NCI-H1694 (cell line): ENCODE data around the gene MAPRE2.
"Not testable (repeated sequence)": the region's sequence is repeated elsewhere in the genome, so short reads cannot be mapped to it uniquely, and the experiment has no call there.

Experiments
- DNase-seq: peaks from one replicate; lab custom pipeline; 2025; lab: John Stamatoyannopoulos, UW

MAPRE2 gene

GRCh38 chr18:35122586-35123224 is 81.5 kb downstream of the MAPRE2 start:
- no peak for DNase-seq

- no peak for DNase-seq
These were observed 82.6 kb downstream of the MAPRE2 start for GRCh38 chr18:35123811-35124210.

- no peak for DNase-seq
These were observed 86.0 kb downstream of the MAPRE2 start for GRCh38 chr18:35127201-35127600.

GRCh38 chr18:35128675-35129074 is 87.5 kb downstream of the MAPRE2 start:
- DNase-seq = no peak

GRCh38 chr18:35130236-35130635 is 89.0 kb downstream of the MAPRE2 start:
- no peak for DNase-seq

- no peak for DNase-seq
These were observed 90.3 kb downstream of the MAPRE2 start for GRCh38 chr18:35131387-35132020.

GRCh38 chr18:35132021-35132902 is 91.0 kb downstream of the MAPRE2 start:
- no peak for DNase-seq

- no peak for DNase-seq
These were observed 93.0 kb downstream of the MAPRE2 start for GRCh38 chr18:35134190-35134730.

GRCh38 chr18:35134791-35135531 is 93.7 kb downstream of the MAPRE2 start:
- DNase-seq = no peak

GRCh38 chr18:35136248-35136647 is 95.0 kb downstream of the MAPRE2 start:
- no peak for DNase-seq

- no peak for DNase-seq
These were observed 95.7 kb downstream of the MAPRE2 start for GRCh38 chr18:35136885-35137284.

GRCh38 chr18:35137632-35138031 is 96.4 kb downstream of the MAPRE2 start:
- DNase-seq = no peak

- DNase-seq = no peak
These were observed 97.6 kb downstream of the MAPRE2 start for GRCh38 chr18:35138773-35139172.

GRCh38 chr18:35139517-35139916 is 98.3 kb downstream of the MAPRE2 start:
- no peak for DNase-seq

- DNase-seq = no peak
These were observed 99.9 kb downstream of the MAPRE2 start for GRCh38 chr18:35141077-35141476.

- no peak for DNase-seq
These were observed 100.5 kb downstream of the MAPRE2 start for GRCh38 chr18:35141567-35142274.

GRCh38 chr18:35142275-35142615 is 101.0 kb downstream of the MAPRE2 start:
- no peak for DNase-seq

GRCh38 chr18:35143622-35144596 is 102.7 kb downstream of the MAPRE2 start:
- DNase-seq = peak; percentile 51

GRCh38 chr18:35144698-35145097 is 103.5 kb downstream of the MAPRE2 start:
- DNase-seq = no peak

- DNase-seq = not testable (repeated sequence)
These were observed 109.0 kb downstream of the MAPRE2 start for GRCh38 chr18:35150195-35150594.
